ENCODE results near the gene CPEB4.

Gene CPEB4

GRCh38 chr5:173916233-173916632, 28.1 kb downstream of the CPEB4 start:
- no peak for DNase-seq

GRCh38 chr5:173917788-173918786, 29.9 kb downstream of the CPEB4 start:
- peak; percentile 38 for DNase-seq

- DNase-seq, result no peak
Measured at GRCh38 chr5:173919443-173919842, 31.3 kb downstream of the CPEB4 start.

- DNase-seq, result peak; percentile 19
Measured at GRCh38 chr5:173920024-173920753, 32.0 kb downstream of the CPEB4 start.

- DNase-seq, result no peak
Measured at GRCh38 chr5:173920866-173921555, 32.9 kb downstream of the CPEB4 start.

GRCh38 chr5:173922527-173922926, 34.4 kb downstream of the CPEB4 start:
- DNase-seq, result no peak

GRCh38 chr5:173923218-173924095, 35.3 kb downstream of the CPEB4 start:
- DNase-seq, result no peak

- no peak for DNase-seq
Measured at GRCh38 chr5:173924899-173925298, 36.8 kb downstream of the CPEB4 start.

- no peak for DNase-seq
Measured at GRCh38 chr5:173925449-173926071, 37.4 kb downstream of the CPEB4 start.

GRCh38 chr5:173926359-173926758, 38.2 kb downstream of the CPEB4 start:
- DNase-seq, result no peak

GRCh38 chr5:173928871-173929574, 40.9 kb downstream of the CPEB4 start:
- no peak for DNase-seq

- DNase-seq, result no peak
Measured at GRCh38 chr5:173932695-173933139, 44.6 kb downstream of the CPEB4 start.

- DNase-seq, result no peak
Measured at GRCh38 chr5:173933901-173934300, 45.8 kb downstream of the CPEB4 start.

GRCh38 chr5:173935396-173935795, 47.2 kb downstream of the CPEB4 start:
- DNase-seq, result no peak

GRCh38 chr5:173940269-173940668, 52.1 kb downstream of the CPEB4 start:
- DNase-seq, result no peak

- no peak for DNase-seq
Measured at GRCh38 chr5:173941102-173941501, 53.0 kb downstream of the CPEB4 start.

GRCh38 chr5:173941758-173942401, 53.7 kb downstream of the CPEB4 start:
- no peak for DNase-seq

GRCh38 chr5:173944511-173944910, 56.4 kb downstream of the CPEB4 start:
- DNase-seq, result no peak

- DNase-seq, result no peak
Measured at GRCh38 chr5:173945160-173945559, 57.0 kb downstream of the CPEB4 start.

GRCh38 chr5:173946323-173946722, 58.2 kb downstream of the CPEB4 start:
- DNase-seq, result no peak

Measured in NCI-H1105 (cell line).